Peyer's patch (tissue), 4 donors: Measurements from ENCODE around the gene DDR2.

ENCODE experiments used
- POLR2A ChIP-seq, 2 donors: fragments of 450-650 bp; IDR thresholded peaks; one replicate each; pipeline ENCODE4 v1.5.1; 2017; ENCODE audit warnings: antibody characterized with exemption in 2 of 2, mild to moderate bottlenecking in 2 of 2, moderate library complexity in 2 of 2
- TF ChIP-seq, protein P1 (sequence below), 6 experiments: fragments of 450-650 bp in 4 of 6; fragments of 200-600 bp in 2 of 6; sonication (generic) in 1 of 6; IDR thresholded peaks; one replicate each; pipeline ENCODE4 v1.5.1; 2017 to 2019; ENCODE audit warnings: antibody characterized with exemption in 6 of 6, mild to moderate bottlenecking in 3 of 6, moderate library complexity in 1 of 6

DNA sequence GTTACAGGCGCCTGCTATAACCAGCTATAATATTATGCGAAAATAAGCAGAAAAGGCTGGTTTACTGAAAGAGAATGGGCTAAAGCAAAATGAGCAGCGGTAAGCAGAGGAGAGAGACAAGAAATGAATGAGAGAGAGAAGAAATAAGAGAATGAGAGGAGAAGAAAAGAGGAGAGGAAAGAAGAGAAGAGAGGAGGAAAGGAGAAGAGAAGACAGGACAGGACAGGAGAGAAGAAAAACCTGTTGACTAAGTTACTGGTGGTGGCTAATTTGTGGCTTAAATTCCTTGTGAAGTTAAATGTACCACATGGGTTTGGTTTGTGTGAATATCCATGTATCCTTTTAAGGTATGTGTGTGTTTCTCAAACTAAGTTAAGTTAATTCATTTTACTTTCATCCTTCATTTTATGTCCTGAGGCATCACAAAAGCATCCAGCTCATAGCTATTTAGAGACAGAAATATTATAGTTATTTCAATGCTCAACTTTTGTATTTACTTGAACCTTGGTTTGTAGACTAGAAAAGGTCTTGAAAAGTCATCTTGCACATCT is 3.1 kb upstream of the DDR2 start:
- no peak for TF ChIP-seq POLR2A (IDR thresholded peaks at IDR 0.05)
- TF ChIP-seq, protein P1, sequence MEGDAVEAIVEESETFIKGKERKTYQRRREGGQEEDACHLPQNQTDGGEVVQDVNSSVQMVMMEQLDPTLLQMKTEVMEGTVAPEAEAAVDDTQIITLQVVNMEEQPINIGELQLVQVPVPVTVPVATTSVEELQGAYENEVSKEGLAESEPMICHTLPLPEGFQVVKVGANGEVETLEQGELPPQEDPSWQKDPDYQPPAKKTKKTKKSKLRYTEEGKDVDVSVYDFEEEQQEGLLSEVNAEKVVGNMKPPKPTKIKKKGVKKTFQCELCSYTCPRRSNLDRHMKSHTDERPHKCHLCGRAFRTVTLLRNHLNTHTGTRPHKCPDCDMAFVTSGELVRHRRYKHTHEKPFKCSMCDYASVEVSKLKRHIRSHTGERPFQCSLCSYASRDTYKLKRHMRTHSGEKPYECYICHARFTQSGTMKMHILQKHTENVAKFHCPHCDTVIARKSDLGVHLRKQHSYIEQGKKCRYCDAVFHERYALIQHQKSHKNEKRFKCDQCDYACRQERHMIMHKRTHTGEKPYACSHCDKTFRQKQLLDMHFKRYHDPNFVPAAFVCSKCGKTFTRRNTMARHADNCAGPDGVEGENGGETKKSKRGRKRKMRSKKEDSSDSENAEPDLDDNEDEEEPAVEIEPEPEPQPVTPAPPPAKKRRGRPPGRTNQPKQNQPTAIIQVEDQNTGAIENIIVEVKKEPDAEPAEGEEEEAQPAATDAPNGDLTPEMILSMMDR (IDR thresholded peaks at IDR 0.05): no peak
